ENCODE results near the gene EPN1.

- TF ChIP-seq GATA2 (IDR thresholded peaks at IDR 0.05; ENCODE audit: low read depth, low read length) (no peak), GATA3 (IDR thresholded peaks at IDR 0.05; ENCODE audit: low read depth, low read length) (no peak)
Measured at GRCh38 chr19:55711719-55712118, 36.7 kb downstream of the EPN1 start.
